GM12873 (cell line): Measurements from ENCODE around the gene KCNG1.

Experiments
- TF ChIP-seq, protein P1 (sequence below): IDR thresholded peaks from 2 replicates; pipeline ENCODE4 v1.5.1; 2012; ENCODE audit warnings: low read depth, mild to moderate bottlenecking, moderate library complexity, low read length, control low read depth; ENCODE audit not compliant: insufficient read depth; ENCODE audit errors: missing control alignments

The KCNG1 gene

GRCh38 chr20:50992336-50992732, 30.6 kb downstream of the KCNG1 start:
- TF ChIP-seq, protein P1, sequence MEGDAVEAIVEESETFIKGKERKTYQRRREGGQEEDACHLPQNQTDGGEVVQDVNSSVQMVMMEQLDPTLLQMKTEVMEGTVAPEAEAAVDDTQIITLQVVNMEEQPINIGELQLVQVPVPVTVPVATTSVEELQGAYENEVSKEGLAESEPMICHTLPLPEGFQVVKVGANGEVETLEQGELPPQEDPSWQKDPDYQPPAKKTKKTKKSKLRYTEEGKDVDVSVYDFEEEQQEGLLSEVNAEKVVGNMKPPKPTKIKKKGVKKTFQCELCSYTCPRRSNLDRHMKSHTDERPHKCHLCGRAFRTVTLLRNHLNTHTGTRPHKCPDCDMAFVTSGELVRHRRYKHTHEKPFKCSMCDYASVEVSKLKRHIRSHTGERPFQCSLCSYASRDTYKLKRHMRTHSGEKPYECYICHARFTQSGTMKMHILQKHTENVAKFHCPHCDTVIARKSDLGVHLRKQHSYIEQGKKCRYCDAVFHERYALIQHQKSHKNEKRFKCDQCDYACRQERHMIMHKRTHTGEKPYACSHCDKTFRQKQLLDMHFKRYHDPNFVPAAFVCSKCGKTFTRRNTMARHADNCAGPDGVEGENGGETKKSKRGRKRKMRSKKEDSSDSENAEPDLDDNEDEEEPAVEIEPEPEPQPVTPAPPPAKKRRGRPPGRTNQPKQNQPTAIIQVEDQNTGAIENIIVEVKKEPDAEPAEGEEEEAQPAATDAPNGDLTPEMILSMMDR: no peak

GRCh38 chr20:50991076-50991475, 31.8 kb downstream of the KCNG1 start:
- TF ChIP-seq, protein P1: no peak

GRCh38 chr20:50987493-50988210, 35.3 kb downstream of the KCNG1 start:
- TF ChIP-seq, protein P1: peak; percentile 94

DNA sequence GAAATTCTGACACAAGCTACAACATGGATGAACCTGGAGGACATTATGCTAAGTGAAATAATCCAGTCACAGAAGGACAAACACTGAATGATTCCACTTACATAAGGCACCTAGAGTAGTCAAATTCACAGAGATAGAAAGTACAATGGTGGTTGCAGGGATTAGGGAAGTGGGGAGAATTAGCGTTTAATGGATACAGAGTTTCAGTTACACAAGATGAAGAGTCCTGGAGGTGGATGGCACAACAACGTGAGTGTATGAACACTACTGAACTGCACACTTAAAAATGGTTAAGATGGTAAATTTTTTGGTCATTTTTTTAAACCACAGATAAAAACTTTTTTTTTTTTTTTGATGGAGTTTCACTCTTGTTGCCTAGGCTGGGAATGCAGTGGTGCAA, 39.6 kb downstream of the KCNG1 start:
- TF ChIP-seq, protein P1: no peak

GRCh38 chr20:50982363-50982762, 40.5 kb downstream of the KCNG1 start:
- TF ChIP-seq, protein P1: no peak

DNA sequence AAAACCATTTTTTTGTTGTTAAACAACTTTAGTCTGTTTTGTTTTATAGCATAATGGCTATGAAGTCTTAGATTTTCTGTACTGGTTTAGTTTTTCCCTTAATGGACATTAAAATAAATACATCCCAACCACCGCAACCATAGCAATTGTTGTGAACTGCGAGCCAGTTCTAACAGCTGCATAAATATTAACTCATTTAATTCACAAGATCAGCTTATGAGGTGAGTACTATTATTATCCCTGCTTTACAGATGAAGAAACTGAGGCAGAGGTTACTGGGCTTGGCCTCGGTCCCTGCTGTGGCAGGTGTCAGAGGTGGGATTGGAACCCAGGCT, 41.2 kb downstream of the KCNG1 start:
- TF ChIP-seq, protein P1: no peak

DNA sequence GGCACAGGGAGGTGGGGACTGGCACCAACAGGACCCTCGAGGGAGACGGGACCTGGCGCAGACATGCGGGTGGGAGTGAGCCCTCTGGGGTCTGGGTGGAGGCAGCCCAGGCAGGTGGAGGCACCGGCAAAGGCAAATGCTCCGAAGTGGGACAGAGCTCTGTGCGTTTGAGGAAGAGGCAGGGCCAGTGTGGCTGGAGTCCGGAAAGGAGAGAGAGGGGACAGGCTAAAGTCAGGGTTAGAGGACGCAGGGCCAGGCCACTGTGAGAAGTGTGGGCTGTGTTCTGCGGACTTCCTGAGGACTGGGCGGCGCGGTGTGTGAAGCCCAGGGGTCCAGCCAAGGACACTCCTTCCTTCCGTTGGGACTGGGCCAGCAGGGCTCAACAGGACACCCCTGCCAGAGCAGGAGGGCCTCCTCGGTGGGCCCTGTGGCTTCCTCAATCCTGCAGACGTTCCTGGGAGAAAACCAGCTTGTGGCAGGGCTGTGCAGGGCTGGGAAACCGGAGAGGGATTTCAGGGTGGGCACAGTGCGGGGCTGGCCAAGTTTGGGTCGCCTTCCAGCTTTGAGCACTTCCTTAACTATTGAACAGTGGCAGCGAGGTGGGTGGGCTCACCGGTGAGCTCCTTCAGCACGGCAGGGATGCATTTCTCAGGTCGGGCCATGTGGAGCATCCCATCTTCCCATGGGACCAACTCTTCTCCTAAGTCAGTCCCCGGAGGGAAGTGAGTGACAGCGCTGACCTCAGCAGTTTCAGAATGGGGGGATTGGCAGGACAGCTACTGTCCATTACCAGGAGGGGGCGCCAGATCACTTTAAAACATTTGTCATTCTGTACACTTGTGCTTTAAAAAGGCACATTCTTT, 41.8 kb downstream of the KCNG1 start:
- TF ChIP-seq, protein P1: peak; percentile 85
